SKM-1 (cell line): ENCODE measurements around the gene TSSC4.
A peak's percentile ranks its signal among the peaks of the same experiment; 100 is the strongest.

Experiments used
- DNase-seq: peaks from one replicate; lab custom pipeline; 2025; ENCODE audit not compliant: unreplicated experiment; lab: John Stamatoyannopoulos, UW

TSSC4 gene

DNA sequence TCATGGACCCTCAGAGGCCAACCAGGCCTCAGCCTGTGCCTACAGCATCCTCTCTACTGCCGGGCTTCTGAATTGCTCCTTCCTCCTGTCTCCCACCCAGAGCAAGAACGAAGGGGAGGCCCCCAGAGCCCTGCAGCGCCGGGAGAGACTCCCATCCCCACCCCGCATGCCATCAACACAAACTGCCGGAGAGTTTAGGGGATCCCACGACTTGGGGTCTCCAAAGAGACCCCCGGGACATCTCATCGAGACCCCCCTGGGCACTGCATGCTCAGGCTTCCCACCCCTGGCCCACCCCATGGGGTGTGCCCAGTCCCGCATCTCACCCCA is 31.7 kb upstream of the TSSC4 start:
- no peak for DNase-seq

DNA sequence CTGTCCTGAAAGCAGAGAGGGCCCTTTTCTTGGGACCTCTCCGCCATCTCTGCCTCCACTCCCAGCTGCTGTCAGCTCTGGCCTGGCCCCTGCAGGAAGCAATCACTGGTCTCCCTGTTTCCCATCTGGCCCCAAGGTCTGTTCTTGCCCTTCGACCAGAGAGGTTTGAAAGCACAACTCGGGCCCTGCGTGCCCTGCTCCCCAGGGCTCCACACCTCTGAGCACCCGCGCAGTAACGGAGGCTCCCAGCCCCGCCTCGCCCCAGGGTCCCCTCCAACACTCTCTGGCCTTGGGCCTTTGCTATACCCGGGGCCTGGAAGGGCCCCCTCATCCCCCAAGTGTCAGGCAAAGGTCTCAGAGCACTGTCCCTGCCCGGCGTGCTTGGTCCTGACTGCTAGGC is 31.2 kb upstream of the TSSC4 start:
- no peak for DNase-seq

DNA sequence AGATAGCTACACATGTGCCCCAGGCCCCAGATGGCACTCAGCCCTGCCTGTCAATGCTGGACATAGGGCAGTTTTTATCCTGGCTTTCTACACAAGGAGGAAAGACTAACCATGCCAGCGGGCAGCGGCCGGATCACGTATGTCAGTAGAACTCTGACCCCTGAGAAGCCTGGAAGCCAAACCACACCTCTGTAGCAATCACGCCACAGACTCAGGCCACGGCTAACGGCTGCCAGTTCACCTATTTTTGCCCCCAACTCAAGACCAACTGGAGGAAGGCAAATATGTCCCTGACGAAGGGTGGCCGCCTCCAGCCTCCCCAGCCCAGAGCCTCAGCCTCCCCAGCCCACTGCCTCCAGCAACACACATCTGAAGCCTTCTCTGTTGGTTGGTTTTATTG is 30.7 kb upstream of the TSSC4 start:
- DNase-seq, result no peak

DNA sequence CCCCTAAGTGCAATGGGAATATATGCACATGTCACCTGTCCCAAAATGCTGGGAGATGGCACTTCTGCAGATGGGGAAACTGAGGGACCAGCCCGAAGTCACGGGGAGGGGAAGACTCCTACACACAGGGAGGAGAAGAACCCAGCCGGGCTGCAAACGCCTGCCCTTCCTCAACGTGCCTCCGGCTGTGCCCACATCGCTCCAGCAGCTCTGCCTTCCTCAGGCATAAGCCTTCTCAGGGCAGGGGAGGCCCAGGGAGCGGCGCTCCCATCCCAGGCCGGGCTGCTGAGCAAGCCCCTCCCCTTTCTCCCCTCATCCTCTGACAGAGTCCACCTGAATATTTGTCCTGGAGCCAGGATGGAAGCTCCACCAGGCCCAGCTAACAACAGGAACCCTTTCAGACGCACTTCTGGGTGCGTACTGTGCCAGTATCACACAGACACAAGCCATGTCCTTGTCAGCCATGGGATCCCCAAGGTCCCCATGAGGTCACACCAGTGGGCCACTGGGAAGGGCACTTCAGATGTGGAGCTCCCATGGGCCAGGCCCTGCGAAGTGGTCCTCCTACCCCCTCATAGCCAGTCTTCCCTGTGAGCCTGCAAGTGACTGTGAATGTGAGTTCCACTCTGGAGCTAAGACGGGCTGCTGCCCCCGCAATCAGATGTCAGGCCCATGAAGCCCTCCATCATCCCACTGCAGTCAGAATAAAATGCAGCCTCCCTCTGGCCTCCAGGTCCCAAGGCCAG is 25.9 kb upstream of the TSSC4 start:
- no peak for DNase-seq

DNA sequence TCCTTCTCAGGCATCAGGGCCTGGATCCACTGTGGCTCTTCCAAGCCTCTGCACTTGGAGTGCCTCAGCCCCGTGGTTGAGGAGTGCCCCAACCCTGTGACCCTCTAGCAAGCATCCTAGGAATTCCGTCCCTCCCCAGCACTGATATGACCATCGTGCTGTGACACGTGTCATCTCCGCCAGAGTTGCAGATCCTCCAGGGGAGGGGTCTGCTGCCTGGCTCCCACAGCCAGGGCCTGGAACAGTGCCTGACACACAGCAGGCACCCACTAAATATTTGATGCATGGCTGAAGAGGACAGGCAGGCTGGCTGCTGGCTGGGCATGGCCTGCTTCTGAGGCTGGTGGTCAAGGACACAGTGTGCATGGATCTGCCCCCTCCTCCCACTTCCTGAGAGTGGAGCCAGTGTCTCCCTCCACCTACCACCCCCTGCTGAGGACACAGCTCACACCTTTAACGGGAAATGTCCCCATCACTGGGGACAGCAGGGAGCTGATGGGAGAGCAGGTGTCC is 25.2 kb upstream of the TSSC4 start:
- DNase-seq, result no peak

DNA sequence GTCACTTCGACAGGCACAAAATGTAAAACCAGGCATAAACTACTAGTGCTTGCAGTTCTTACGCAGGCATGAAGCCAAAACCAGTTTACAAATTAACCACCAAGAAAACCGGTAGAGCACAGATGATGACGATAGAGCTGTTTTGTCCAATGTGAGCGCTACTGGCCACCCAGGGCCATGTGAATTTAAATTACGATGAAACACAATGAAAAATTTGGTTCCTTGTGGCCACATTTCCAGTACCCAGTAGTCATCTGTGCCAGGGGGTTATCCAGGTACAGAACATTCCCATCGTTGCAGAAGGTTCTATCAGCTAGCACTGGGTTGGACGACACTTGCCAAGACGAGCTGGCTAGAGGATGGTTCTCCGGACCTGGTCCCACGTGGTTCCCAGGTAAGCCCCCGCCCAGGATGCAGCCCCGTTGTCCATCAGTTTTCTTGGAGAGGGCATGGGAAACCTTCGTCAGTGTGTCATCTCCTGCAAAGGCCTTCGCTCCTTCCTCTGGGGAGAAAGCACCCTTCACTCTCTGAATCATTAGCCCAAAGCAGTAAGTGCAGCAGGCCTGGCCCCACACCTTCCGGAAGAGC is 24.5 kb upstream of the TSSC4 start:
- no peak for DNase-seq

DNA sequence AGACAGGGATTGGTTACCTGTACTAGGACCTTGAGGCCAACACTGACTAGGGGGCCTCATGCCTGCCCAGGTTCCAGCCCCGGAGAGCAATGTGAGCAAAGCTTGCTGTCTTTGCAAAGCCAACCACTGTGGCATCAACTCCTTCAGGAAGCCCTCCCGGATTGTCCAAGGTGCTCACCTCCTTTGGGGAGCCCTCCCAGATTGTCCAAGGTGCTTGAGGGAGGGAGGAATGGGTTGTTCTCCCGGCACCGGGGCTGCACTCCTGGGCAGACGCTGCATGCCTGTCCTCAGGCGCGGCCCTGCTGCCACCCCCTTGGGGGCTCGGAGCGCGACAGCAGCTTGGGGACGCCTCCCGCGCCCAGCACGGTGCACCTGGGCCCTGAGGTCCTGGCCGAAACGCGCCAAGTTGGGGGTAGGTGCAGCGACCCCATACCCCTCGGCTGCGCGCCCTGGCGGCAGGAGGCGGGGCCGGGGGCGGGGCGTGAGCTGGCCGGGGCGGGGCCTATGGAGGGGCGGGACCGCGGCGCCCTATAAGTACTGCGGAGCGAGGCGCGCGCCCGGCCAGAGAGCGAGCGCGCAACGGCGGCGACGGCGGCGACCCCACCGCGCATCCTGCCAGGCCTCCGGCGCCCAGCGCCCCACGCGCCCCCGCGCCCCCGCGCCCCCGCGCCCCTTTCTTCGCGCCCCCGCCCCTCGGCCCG is 23.6 kb upstream of the TSSC4 start, which contains the start of gene CD81:
Gene CD81 (plus strand): TSS at position 560 of the 701 bp plus-strand sequence. CDS start 240 bp downstream, outside the sequence.
- DNase-seq, result no peak

DNA sequence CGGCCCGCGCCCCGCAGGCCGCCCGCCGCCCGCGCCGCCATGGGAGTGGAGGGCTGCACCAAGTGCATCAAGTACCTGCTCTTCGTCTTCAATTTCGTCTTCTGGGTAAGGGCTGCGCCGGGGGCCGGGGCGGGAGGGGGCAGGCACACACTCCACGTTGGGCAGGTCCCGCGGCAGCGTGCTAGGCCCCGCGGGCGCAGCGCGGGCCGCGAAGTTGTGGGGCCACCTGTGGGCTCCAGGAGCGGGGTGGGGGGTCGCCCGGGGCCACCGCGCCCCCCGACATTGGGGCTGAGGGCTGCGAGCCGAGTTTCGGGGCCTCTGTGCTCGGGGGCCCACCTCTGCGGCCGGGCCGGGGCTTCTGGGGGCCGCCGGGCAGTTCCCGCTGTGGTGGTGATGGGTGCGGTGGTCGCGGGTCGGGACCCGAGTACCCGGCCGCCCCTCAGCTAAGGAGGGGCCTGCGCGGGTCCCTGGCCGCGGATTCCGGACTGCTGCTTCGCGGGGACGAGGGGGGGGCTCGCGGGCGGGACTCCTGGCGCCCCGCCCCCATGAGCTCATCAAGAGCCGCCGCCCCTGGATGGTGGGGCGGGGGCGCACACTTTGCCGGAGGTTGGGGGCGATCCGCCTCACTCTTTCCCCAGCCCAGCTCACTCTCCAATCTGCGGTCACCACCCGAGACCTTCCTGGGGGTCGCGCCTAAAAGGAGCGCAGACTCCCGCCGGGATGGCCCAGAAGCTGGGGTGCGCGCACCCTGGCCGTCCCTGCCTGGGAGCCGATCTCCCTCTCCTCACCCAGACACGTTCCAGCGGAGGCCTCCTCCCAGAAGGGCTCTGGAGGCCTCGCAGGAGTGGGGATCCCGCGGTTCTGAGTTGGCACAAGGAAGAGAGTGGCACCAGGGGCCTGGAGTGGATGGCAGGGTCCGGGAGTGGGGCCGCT is 22.8 kb upstream of the TSSC4 start:
- DNase-seq, result no peak

DNA sequence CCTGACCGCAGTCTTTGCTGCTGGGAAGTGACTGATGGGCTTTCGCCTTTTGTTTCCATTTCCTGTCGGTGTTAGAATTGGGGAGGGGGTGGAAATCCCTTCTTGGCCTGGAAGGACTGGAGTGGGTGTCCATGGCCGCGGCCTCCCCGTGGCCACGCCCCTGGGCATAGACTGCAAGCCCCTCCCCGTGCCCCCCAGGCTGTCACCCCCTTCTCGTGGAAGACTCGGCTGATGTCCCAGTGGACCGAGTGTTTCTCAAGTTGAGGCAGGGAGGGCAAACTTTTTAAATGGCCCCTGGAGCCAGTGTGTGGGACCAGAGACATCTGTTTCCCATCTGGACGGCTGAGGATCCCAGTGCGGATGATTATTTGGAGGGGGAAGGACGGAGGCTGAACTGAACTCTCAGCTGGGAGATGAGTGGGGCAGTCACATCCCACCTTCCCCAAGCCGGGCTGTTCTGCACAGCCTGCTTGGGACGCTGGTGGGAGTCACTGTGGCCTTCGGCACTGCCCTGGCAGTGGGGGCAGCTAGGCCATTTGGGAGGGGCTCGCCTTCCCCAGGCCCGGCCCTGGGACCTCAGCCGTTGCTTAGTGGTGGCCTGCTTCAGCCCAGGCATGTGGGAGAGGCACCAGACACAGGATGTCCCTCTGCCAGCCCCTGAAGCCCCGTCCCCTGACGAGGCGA is 21.9 kb upstream of the TSSC4 start:
- no peak for DNase-seq

- no peak for DNase-seq
Measured at GRCh38 chr11:2379466-2380174, 20.9 kb upstream of the TSSC4 start.

GRCh38 chr11:2380396-2380795 is 20.2 kb upstream of the TSSC4 start:
- DNase-seq, result no peak

- peak; percentile 65 for DNase-seq
Measured at GRCh38 chr11:2380807-2381350, 19.7 kb upstream of the TSSC4 start.

DNA sequence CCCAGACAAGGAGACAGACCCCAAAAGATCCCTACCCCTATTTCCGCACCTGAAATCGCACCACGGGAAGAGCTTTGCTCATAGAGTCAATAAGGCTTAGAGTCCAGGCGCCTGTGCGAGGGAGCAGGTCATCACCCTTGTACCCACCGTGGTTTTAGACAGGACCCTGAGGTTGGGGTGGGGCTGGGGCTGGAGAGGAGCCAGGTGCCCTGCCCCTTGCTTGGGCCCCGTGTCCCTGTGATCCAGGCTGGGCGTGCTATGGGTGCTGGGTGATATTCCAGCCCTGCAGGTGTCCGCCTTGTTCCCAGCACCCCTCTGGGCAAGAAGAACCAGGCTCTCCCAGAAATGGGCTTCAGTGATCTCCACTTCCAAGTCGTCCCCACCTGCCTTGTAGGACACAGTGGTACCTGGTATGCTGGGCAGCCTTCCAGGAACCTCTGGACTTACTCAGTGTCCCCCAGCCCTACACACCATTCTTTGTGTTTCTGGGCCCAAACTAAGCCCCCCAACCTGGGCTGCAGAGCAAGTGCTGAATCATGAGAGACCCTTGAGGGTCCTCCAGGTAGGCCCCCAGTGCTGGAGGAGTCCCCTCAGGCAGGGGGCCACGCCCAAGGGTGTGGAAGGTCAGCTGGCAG is 18.9 kb upstream of the TSSC4 start:
- no peak for DNase-seq

DNA sequence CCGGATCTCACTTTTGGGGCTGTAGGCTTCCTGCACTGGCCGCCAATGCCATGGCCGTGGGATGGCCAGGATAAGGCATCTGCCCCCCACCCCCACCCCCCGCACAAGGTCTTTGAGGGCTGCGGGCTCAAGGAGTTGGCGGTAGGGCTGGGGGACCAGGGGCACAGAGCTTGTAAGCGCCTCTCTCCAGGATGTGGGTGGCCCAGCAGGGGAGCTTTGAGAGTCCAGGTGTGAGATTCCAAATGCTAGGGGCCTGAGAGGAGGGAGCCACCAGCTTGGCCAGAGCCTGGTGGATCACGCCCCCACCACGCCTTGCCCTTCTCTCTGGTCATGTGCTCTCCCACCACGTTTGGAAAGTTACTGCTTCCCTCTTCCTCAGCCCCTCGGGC is 18.4 kb upstream of the TSSC4 start:
- no peak for DNase-seq

DNA sequence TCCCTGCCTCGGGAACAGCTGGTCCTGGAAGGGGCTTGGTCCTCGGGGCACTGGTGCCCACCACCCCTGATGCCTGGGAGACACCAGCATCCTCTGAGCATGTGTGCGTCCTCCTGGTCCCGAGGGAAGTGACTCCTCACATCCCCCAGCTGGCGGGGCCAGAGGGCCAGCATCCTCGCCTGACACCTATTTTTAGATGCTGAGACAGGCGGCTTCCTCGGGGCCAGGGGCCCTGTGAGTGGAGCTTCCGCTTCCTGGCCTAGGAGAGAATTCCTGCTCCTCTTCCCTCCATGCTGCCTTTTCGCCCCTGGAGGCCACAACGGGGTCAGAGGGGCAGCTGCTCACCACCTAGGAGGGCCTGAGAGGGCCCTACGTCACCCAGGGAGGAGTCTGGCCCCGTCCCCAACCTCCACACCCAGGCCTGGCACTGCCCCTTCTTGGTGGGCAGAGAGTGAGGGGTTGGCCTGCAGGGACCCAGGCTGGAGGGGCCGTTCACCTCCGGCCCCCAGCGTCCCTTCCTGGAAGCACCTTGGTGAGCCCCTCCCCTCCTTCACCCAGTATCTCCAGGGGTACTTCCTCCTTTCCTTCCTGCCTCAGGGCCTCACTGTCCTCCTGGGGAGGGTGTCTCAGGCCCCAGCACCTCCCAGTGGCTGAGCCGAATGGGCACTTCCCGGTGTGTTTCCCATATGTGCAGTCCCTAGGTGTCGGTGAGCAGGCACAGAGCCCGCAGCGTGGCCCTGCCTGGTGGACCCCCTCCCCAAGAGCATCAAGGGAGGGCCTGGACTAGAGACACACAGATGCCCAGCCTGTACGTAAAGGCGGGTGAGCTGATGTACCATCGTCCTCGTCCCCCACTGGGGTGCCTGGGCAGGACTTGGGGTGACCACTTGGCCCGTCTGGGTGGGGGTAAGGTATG is 17.4 kb upstream of the TSSC4 start:
- DNase-seq, result peak; percentile 23

DNA sequence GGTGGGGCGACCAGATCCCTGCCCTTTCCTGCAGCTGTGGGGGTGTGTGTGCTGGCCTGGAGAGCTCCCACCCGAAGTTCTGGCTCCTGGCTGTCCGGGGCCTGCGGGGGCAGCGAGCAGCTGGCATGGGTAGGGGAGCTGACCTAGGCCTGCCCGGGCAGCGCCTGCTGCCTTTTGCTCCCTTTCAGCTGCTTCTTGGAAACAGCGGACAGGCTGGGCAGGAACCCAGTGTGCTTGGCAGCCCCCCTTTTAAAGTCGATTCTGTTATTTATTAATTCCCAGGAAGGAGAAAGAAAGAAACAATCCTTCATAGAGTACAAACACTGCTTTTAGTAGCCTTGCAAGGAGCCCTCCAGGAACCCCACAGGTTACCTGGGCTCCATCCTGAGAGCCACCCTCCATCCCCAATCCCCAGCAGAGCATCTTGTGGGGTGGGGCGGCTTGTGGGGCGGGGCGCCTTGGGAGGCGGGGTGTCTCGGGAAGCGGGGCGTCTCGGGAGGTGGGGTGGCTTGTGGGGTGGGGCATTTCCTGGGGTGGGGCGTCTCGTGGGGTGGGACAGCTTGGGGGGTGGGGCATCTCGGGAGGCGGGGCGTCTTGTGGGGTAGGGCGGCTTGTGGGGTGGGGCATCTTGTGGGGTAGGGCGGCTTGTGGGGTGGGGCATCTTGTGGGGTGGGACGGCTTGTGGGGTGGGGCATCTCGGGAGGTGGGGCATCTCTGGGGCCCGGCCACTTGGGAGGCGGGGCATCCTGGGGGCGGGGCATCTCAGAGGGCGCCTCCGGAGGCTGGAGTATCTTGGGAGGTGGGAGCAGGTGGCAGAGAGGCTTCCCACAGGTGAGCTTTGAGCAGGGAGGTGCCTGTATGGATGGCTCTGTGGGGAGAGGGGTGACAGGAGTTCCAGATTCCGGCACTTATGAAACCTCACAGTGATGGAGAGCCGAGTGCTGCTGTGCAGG is 16.4 kb upstream of the TSSC4 start:
- no peak for DNase-seq
